ENCODE measurements around the gene SLC16A12.

DNA sequence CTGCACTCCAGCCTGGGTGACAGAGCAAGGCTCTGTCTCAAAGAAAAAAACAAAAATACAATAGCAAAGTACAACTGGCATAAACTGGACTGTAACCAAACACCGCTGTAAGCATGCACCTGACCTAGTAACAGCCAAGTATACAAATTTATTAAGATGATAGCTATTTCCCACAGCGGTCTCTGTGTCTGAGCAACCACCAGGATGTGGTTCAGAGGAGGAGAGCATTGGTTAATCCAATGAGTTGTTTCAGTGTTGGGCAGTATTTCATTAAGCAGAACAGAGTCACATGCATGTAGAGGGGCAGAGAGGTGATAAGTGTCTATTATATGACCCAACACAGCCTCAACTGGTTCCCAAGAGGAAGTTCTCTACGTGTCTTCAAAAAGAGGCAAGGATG, 4.0 kb downstream of the SLC16A12 start:
- TF ChIP-seq CTCF (IDR thresholded peaks at IDR 0.05; ENCODE audit: poor library complexity) (no peak), EZH2 (IDR thresholded peaks at IDR 0.05; ENCODE audit: borderline replicate concordance) (no peak), EZH2phosphoT487 (IDR thresholded peaks at IDR 0.05; ENCODE audit: low read depth, severe bottlenecking, unreplicated experiment) (no peak)

All from hepatocyte (in vitro differentiated cells).